Myocyte (in vitro differentiated cells): Measurements from ENCODE around the gene RET. TPM values are rescaled to one million over a fixed set of nuclear protein-coding genes. Genes with fewer than 3 reads are reported as not detected.
"Not testable (repeated sequence)": the region's sequence is repeated elsewhere in the genome, so short reads cannot be mapped to it uniquely, and the experiment has no call there.

Experiments
- DNase-seq: peaks from one replicate; pipeline ENCODE4 v3.0.0-alpha.2; 2012; ENCODE audit warnings: low read depth
- total RNA-seq: library from RNA; depleted of rRNA; stranded (reverse); fragments of >200 nt; gene quantifications from 2 replicates; pipeline ENCODE4 v1.2.3, GENCODE V29; 2014

The RET gene
- total RNA-seq, 1 donor from 2014 or later, result 0.08 TPM

- no peak for DNase-seq
Observed at GRCh38 chr10:43077421-43078171, 727 bp downstream of the RET start.

- no peak for DNase-seq
Observed at GRCh38 chr10:43078175-43078985, 1.5 kb downstream of the RET start.

- no peak for DNase-seq
Observed at GRCh38 chr10:43078986-43079273, 2.1 kb downstream of the RET start.

GRCh38 chr10:43079856-43080255 is 3.0 kb downstream of the RET start:
- no peak for DNase-seq

GRCh38 chr10:43082087-43082486 is 5.2 kb downstream of the RET start:
- DNase-seq, result no peak

- no peak for DNase-seq
Observed at GRCh38 chr10:43082746-43083145, 5.9 kb downstream of the RET start.

GRCh38 chr10:43083764-43084163 is 6.9 kb downstream of the RET start:
- no peak for DNase-seq

GRCh38 chr10:43084812-43085211 is 7.9 kb downstream of the RET start:
- DNase-seq, result no peak

GRCh38 chr10:43086321-43086942 is 9.6 kb downstream of the RET start:
- DNase-seq, result peak; percentile 27

- no peak for DNase-seq
Observed at GRCh38 chr10:43089519-43089918, 12.7 kb downstream of the RET start.

- DNase-seq, result no peak
Observed at GRCh38 chr10:43090188-43090587, 13.3 kb downstream of the RET start.

- no peak for DNase-seq
Observed at GRCh38 chr10:43090664-43091063, 13.8 kb downstream of the RET start.

- DNase-seq, result no peak
Observed at GRCh38 chr10:43091846-43092245, 15.0 kb downstream of the RET start.

- DNase-seq, result peak; percentile 34
Observed at GRCh38 chr10:43093423-43094076, 16.7 kb downstream of the RET start.

GRCh38 chr10:43094085-43094484 is 17.2 kb downstream of the RET start:
- DNase-seq, result no peak

GRCh38 chr10:43099339-43099738 is 22.5 kb downstream of the RET start:
- DNase-seq, result not testable (repeated sequence)

- no peak for DNase-seq
Observed at GRCh38 chr10:43099928-43100327, 23.1 kb downstream of the RET start.

- DNase-seq, result no peak
Observed at GRCh38 chr10:43100366-43100765, 23.5 kb downstream of the RET start.

- DNase-seq, result no peak
Observed at GRCh38 chr10:43102063-43102828, 25.4 kb downstream of the RET start.

- DNase-seq, result peak; percentile 78
Observed at GRCh38 chr10:43105102-43105955, 28.5 kb downstream of the RET start.
